ENCODE results near the gene PACS2. TPM values are rescaled to one million over a fixed set of nuclear protein-coding genes. Genes with fewer than 3 reads are reported as not detected.

The PACS2 gene
- total and polyA plus RNA-seq, 2 of the 8 experiments (the other 6 are each of a cell fraction or from before 2014, with no cell fraction given) = 38.0 to 62.8 TPM

GRCh38 chr14:105330491-105330895 is 15.9 kb downstream of the PACS2 start:
- Histone ChIP-seq H3K36me3 (ENCODE audit: control insufficient read depth in 2 of 4, insufficient read depth in 4 of 4, low read length in 3 of 4) (no peaks in the 10 kb centered on the region), H3K79me1 (ENCODE audit: low read depth, low read length) (peaks cover 61% of the 10 kb centered on the region), H3K9ac (replicated peaks in 1 of 4; ENCODE audit: extremely low read depth in 1 of 4, low read depth in 3 of 4, low read length in 3 of 4) (no peak overlapping the region), H3K79me2 (ENCODE audit: control insufficient read depth in 1 of 2, insufficient read depth in 2 of 2, low read length in 2 of 2) (peaks cover 0 to 74% of the 10 kb centered on the region in 2 experiments; a peak in 2 of 4 replicates), H3K4me3 (ENCODE audit: extremely low read depth in 1 of 4, insufficient read depth in 2 of 4, low read depth in 3 of 4, low read length in 4 of 4) (no peak overlapping the region), H2BK12ac (ENCODE audit: low read depth, low read length) (peak overlapping the region; percentile 50; the same call in 1 of the 2 replicates), H3K23ac (ENCODE audit: insufficient read length) (no peak overlapping the region), H4K20me1 (replicated peaks in 1 of 2; ENCODE audit: control insufficient read depth in 1 of 2, insufficient read depth in 2 of 2, low read length in 2 of 2) (peaks cover 41 to 58% of the 10 kb centered on the region in 2 experiments), H2BK120ac (replicated peaks; ENCODE audit: low read depth, low read length) (no peak overlapping the region), H3K56ac (replicated peaks; ENCODE audit: insufficient read length, low read depth, low read length) (no peak overlapping the region), H3K18ac (ENCODE audit: extremely low read depth, low read length) (no peak overlapping the region), H3K4me1 (replicated peaks in 1 of 4; ENCODE audit: control insufficient read depth in 3 of 4, insufficient read depth in 4 of 4, low read length in 3 of 4) (peaks cover 6 to 37% (median 28%) of the 10 kb centered on the region in 4 experiments), H3K9me3 (ENCODE audit: insufficient read depth in 2 of 2, low read depth in 1 of 2, low read length in 1 of 2) (no peaks in the 10 kb centered on the region), H2AFZ (ENCODE audit: low read length) (no peak overlapping the region), H3K14ac (ENCODE audit: insufficient read length) (no peak overlapping the region), H2AK5ac (ENCODE audit: low read depth, low read length) (no peak overlapping the region), H3K23me2 (ENCODE audit: low read depth, low read length) (no peaks in the 10 kb centered on the region), H4K5ac (ENCODE audit: insufficient read length, low read depth, low read length) (no peak overlapping the region), H2BK5ac (ENCODE audit: low read depth, low read length) (peak overlapping the region; percentile 55; the same call in 1 of the 2 replicates), H3K27ac (ENCODE audit: low read depth, low read length) (no peak overlapping the region), H3K4ac (replicated peaks; ENCODE audit: insufficient read length, low read depth, low read length) (no peak overlapping the region), H3K4me2 (ENCODE audit: insufficient read depth in 1 of 2, low read depth in 2 of 2, low read length in 2 of 2) (peak overlapping the region in 1 of 2 experiments; percentile 19; a peak in 1 of 4 replicates), H4K8ac (ENCODE audit: extremely low read depth, insufficient read depth, low read length) (no peak overlapping the region), H3K27me3 (replicated peaks in 1 of 4; ENCODE audit: control insufficient read depth in 3 of 4, extremely low read depth in 1 of 4, insufficient read depth in 3 of 4, low read length in 3 of 4) (no peaks in the 10 kb centered on the region), H2BK20ac (ENCODE audit: low read length) (no peak overlapping the region), H4K91ac (replicated peaks; ENCODE audit: insufficient read length, low read length) (no peak overlapping the region), H2BK15ac (ENCODE audit: low read length) (no peak overlapping the region)
- no peak for TF ChIP-seq CTBP2 (IDR thresholded peaks at IDR 0.05; ENCODE audit: borderline replicate concordance, insufficient read depth, insufficient read length, low read length)
- TF ChIP-seq GABPA (IDR thresholded peaks at IDR 0.05; ENCODE audit: borderline replicate concordance, insufficient read depth, low read length) = 0 out of 2 replicates have a peak, but pooled peaks have one; percentile 55
- TF ChIP-seq EGR1 (IDR thresholded peaks at IDR 0.05; ENCODE audit: borderline replicate concordance, low read depth, low read length) = peak; percentile 79; the same call in 1 of the 2 replicates
- FAIRE-seq (no peak), DNase-seq (ENCODE audit: low read depth in 1 of 2, low spot score in 2 of 2) (no peak)
- CTCF ChIA-PET (ENCODE audit: partially characterized antibody) = interaction anchor here (0.6 to 2.0 kb wide), 6 partner anchors 12 to 202 kb away, joined by 3 to 5 read pairs (median 3); partner anchors contain the start of gene PACS2
- WGBS, 2 experiments (ENCODE audit: extremely low coverage in 1 of 2, insufficient coverage in 1 of 2, insufficient read length in 1 of 2, insufficient replicate concordance in 2 of 2, low coverage in 1 of 2, low lambda C conversion rate in 2 of 2, missing lambda C conversion rate in 1 of 2) = 77% methylated on average over 13 of the region's 13 CpGs; no CpG with 5 or more reads in 1 of the 2 experiments
- POLR2A ChIA-PET (ENCODE audit: partially characterized antibody) = interaction anchor here (0.8 kb wide), 1 partner anchor 13 kb away, joined by 4 read pairs; no protein-coding TSS in a partner anchor

Data from H1 (cell line).